Neuronal stem cell (in vitro differentiated cells): ENCODE results near the gene FOSL2.
A peak's percentile ranks its signal among the peaks of the same experiment; 100 is the strongest.

Experiments
- DNase-seq: peaks from one replicate; pipeline ENCODE4 v3.0.0-alpha.2; 2013; ENCODE audit warnings: low spot score
- H2AFZ ChIP-seq: one replicate; pipeline ENCODE4 v1.6.1; 2013; ENCODE audit warnings: mild to moderate bottlenecking, low read length, inconsistent platforms
- H2AK5ac ChIP-seq: 2 replicates; pipeline ENCODE4 v1.6.1; 2013; ENCODE audit warnings: low read depth, mild to moderate bottlenecking, inconsistent platforms, low read length, moderate library complexity, mixed read lengths
- H2BK120ac ChIP-seq: 2 replicates; pipeline ENCODE4 v1.6.1; 2013; ENCODE audit warnings: low read depth, mild to moderate bottlenecking, inconsistent platforms, low read length, moderate library complexity, mixed read lengths
- H2BK12ac ChIP-seq: one replicate; pipeline ENCODE4 v1.6.1; 2013; ENCODE audit warnings: low read length, inconsistent platforms
- H2BK15ac ChIP-seq: 2 replicates; pipeline ENCODE4 v1.6.1; 2013; ENCODE audit warnings: mild to moderate bottlenecking, low read length, inconsistent platforms, mixed read lengths
- H2BK5ac ChIP-seq: one replicate; pipeline ENCODE4 v1.6.1; 2013; ENCODE audit warnings: inconsistent platforms, mild to moderate bottlenecking, low read length, moderate library complexity
- H3K14ac ChIP-seq: one replicate; pipeline ENCODE4 v1.6.1; 2013; ENCODE audit warnings: low read length, inconsistent platforms
- H3K18ac ChIP-seq: 2 replicates; pipeline ENCODE4 v1.6.1; 2013; ENCODE audit warnings: low read length, inconsistent platforms
- H3K23ac ChIP-seq: 2 replicates; pipeline ENCODE4 v1.6.1; 2013; ENCODE audit warnings: low read depth, mild to moderate bottlenecking, mixed read lengths, low read length, inconsistent platforms; ENCODE audit not compliant: poor library complexity
- H3K27ac ChIP-seq: replicated peaks from 3 replicates; pipeline ENCODE4 v1.5.1; 2013; ENCODE audit warnings: low read length, inconsistent platforms
- H3K27me3 ChIP-seq, 3 experiments: 2 replicates each; pipeline ENCODE4 v1.6.1; 2013; ENCODE audit warnings: low read length in 3 of 3, mild to moderate bottlenecking in 2 of 3, inconsistent platforms in 1 of 3, low read depth in 1 of 3, mixed read lengths in 1 of 3, moderate library complexity in 1 of 3; ENCODE audit not compliant: control insufficient read depth in 3 of 3, insufficient read depth in 3 of 3
- H3K36me3 ChIP-seq, 2 donors: replicated peaks in 1 of 2; 2 replicates each; pipeline ENCODE4 v1.6.1; 2013; ENCODE audit warnings: low read length in 2 of 2; ENCODE audit not compliant: control insufficient read depth in 2 of 2, insufficient read depth in 2 of 2
- H3K4ac ChIP-seq: 2 replicates; pipeline ENCODE4 v1.6.1; 2013; ENCODE audit warnings: inconsistent platforms, mild to moderate bottlenecking, low read length, moderate library complexity
- H3K4me1 ChIP-seq, 2 donors: 1 replicate in 1 of 2; 2 replicates in 1 of 2; pipeline ENCODE4 v1.6.1; 2013; ENCODE audit warnings: low read length in 2 of 2, low read depth in 1 of 2; ENCODE audit not compliant: control insufficient read depth in 2 of 2, insufficient read depth in 1 of 2
- H3K4me2 ChIP-seq: one replicate; pipeline ENCODE4 v1.6.1; 2013; ENCODE audit warnings: mild to moderate bottlenecking, low read length, inconsistent platforms; ENCODE audit not compliant: insufficient read depth, poor library complexity, severe bottlenecking
- H3K4me3 ChIP-seq, 2 donors: 2 replicates each; pipeline ENCODE4 v1.5.1; 2013; ENCODE audit warnings: low read length in 2 of 2, mild to moderate bottlenecking in 2 of 2, inconsistent platforms in 1 of 2, moderate library complexity in 1 of 2
- H3K79me1 ChIP-seq: one replicate; pipeline ENCODE4 v1.6.1; 2013; ENCODE audit warnings: low read depth, mild to moderate bottlenecking, inconsistent platforms, low read length, moderate library complexity
- H3K9ac ChIP-seq: one replicate; pipeline ENCODE4 v1.6.1; 2013; ENCODE audit warnings: mild to moderate bottlenecking, low read depth, low read length, inconsistent platforms; ENCODE audit not compliant: poor library complexity
- H3K9me3 ChIP-seq, 2 donors: replicated peaks in 1 of 2; 2 replicates each; pipeline versions ENCODE3 to v1.6.1; 2013; ENCODE audit warnings: low read length in 2 of 2, mild to moderate bottlenecking in 2 of 2, inconsistent platforms in 1 of 2, low read depth in 1 of 2, mixed read lengths in 1 of 2, moderate library complexity in 1 of 2; ENCODE audit not compliant: control insufficient read depth in 2 of 2, insufficient read depth in 1 of 2
- H4K8ac ChIP-seq: one replicate; pipeline ENCODE4 v1.6.1; 2013; ENCODE audit warnings: low read depth, mild to moderate bottlenecking, inconsistent platforms, low read length, moderate library complexity
- H4K91ac ChIP-seq: one replicate; pipeline ENCODE4 v1.6.1; 2013; ENCODE audit warnings: low read length, low read depth, mild to moderate bottlenecking, inconsistent platforms; ENCODE audit not compliant: poor library complexity
- WGBS, 2 donors: extraction: QIAGEN DNeasy Blood & Tissue Kit; methylation state at CpG; one replicate each; pipeline ENCODE4 v1.1.7; 2013; ENCODE audit warnings: missing lambda C conversion rate in 2 of 2, mixed read lengths in 1 of 2; ENCODE audit not compliant: insufficient read length in 2 of 2, insufficient replicate concordance in 1 of 2; ENCODE audit errors: extremely low coverage in 2 of 2; 5-methylcytosine and 5-hydroxymethylcytosine counted together

FOSL2 gene

GRCh38 chr2:28406276-28407096, 13.8 kb downstream of the FOSL2 start:
- Histone ChIP-seq H3K9me3 (peaks cover 0 to 1% of the 10 kb centered on the region in 2 donors), H3K36me3 (peaks cover 49 to 65% of the 10 kb centered on the region in 2 donors)

GRCh38 chr2:28407131-28407975, 14.7 kb downstream of the FOSL2 start:
- peaks cover 58 to 72% of the 10 kb centered on the region in 2 donors for H3K36me3 ChIP-seq
- DNase-seq: no peak
- H2BK15ac ChIP-seq: no peak overlapping the region
- no peak overlapping the region for H3K27ac ChIP-seq
- H3K27me3 ChIP-seq: no peaks in the 10 kb centered on the region
- H3K79me1 ChIP-seq: peaks cover under 1% of the 10 kb centered on the region
- H3K9me3 ChIP-seq: peaks cover 0 to 1% of the 10 kb centered on the region in 2 donors
- H3K9ac ChIP-seq: no peak overlapping the region
- H3K4me3 ChIP-seq: no peak overlapping the region
- H2BK120ac ChIP-seq: no peak overlapping the region
- no peak overlapping the region for H2BK5ac ChIP-seq
- no peak overlapping the region for H2BK12ac ChIP-seq
- H4K91ac ChIP-seq: no peak overlapping the region
- H2AFZ ChIP-seq: no peak overlapping the region
- no CpG with 5 or more reads among the region's 8 CpGs for WGBS, 2 donors
- no peaks in the 10 kb centered on the region for H3K4me1 ChIP-seq
- H3K4ac ChIP-seq: no peak overlapping the region
- H3K14ac ChIP-seq: no peak overlapping the region
- no peak overlapping the region for H3K4me2 ChIP-seq
- H2AK5ac ChIP-seq: no peak overlapping the region
- no peak overlapping the region for H3K23ac ChIP-seq
- H3K18ac ChIP-seq: no peak overlapping the region
- H4K8ac ChIP-seq: no peak overlapping the region

More at GRCh38 chr2:28406276-28407096, 13.8 kb downstream of the FOSL2 start:
- H3K14ac ChIP-seq: no peak overlapping the region
- DNase-seq: no peak
- H3K4me1 ChIP-seq: peaks cover 0 to 1% of the 10 kb centered on the region in 2 donors
- H2BK5ac ChIP-seq: no peak overlapping the region
- no peak overlapping the region for H3K27ac ChIP-seq
- no peaks in the 10 kb centered on the region for H3K27me3 ChIP-seq
- no peak overlapping the region for H4K91ac ChIP-seq
- no peak overlapping the region for H2AFZ ChIP-seq
- H4K8ac ChIP-seq: no peak overlapping the region
- no peak overlapping the region for H2AK5ac ChIP-seq
- peaks cover 2% of the 10 kb centered on the region for H3K79me1 ChIP-seq
- no peak overlapping the region for H2BK12ac ChIP-seq
- H3K23ac ChIP-seq: no peak overlapping the region
- peak overlapping the region; percentile 0 for H3K9ac ChIP-seq
- H3K4ac ChIP-seq: no peak overlapping the region
- no peak overlapping the region for H2BK120ac ChIP-seq
- H3K4me3 ChIP-seq: no peak overlapping the region
- no CpG with 5 or more reads among the region's 16 CpGs for WGBS, 2 donors
- H2BK15ac ChIP-seq: no peak overlapping the region
- H3K4me2 ChIP-seq: no peak overlapping the region
- H3K18ac ChIP-seq: no peak overlapping the region

DNA sequence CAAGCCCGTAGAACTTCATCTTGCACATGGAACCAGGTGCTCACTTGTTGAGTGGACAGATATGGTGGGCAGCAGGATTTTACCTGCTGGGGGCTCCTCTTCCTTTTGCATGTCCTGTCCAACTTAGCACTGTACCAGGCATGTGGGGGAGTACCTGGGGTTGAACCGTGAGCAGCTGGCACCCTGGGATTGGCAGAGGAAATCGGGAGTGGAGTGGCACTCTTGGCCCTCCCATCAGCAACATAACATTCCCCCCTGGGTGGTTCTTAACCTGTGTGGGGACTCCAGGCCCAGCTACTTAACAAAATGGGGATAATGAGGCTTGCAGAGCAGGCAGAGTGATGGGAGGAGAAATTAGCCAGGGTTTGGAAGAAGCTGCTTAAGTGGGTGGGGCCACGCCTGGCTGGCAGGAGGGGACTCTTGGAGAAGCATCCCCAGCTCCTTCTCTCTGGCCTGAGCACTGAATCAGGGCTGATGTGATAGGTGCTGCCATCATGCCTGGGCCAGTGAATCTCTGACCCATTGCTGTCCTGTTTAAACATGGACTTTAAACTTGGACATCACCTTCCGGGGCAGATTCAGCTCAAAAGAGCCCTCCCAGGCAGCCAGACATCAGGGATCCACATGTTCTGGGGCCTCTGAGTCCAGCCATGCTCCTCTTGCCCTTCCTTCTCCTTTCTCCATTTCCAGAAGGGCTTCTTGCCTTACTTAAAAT, 15.5 kb downstream of the FOSL2 start:
- H3K4ac ChIP-seq: no peak overlapping the region
- H3K9me3 ChIP-seq: peaks cover 0 to 1% of the 10 kb centered on the region in 2 donors
- no peak overlapping the region for H3K4me2 ChIP-seq
- no peak overlapping the region for H3K18ac ChIP-seq
- peaks cover 66 to 78% of the 10 kb centered on the region in 2 donors for H3K36me3 ChIP-seq
- peaks cover 0 to 2% of the 10 kb centered on the region in 2 donors for H3K4me1 ChIP-seq
- no peaks in the 10 kb centered on the region for H3K79me1 ChIP-seq
- no peak overlapping the region for H2BK12ac ChIP-seq
- no peak overlapping the region for H2AFZ ChIP-seq
- no peak for DNase-seq
- no CpG with 5 or more reads among the region's 5 CpGs for WGBS, 2 donors
- no peak overlapping the region for H4K91ac ChIP-seq
- no peak overlapping the region for H3K14ac ChIP-seq
- no peak overlapping the region for H3K9ac ChIP-seq
- H3K27ac ChIP-seq: no peak overlapping the region
- H3K4me3 ChIP-seq: no peak overlapping the region
- H2BK15ac ChIP-seq: no peak overlapping the region
- no peaks in the 10 kb centered on the region for H3K27me3 ChIP-seq
- no peak overlapping the region for H4K8ac ChIP-seq
- H2BK5ac ChIP-seq: no peak overlapping the region
- H2BK120ac ChIP-seq: no peak overlapping the region
- H3K23ac ChIP-seq: no peak overlapping the region
- no peak overlapping the region for H2AK5ac ChIP-seq
